HS-5 (cell line): ENCODE results near the gene SPARCL1.

Experiments used
- DNase-seq: peaks from one replicate; pipeline ENCODE4 v3.0.0-alpha.2; 2012; ENCODE audit warnings: low read depth

The SPARCL1 gene

DNA sequence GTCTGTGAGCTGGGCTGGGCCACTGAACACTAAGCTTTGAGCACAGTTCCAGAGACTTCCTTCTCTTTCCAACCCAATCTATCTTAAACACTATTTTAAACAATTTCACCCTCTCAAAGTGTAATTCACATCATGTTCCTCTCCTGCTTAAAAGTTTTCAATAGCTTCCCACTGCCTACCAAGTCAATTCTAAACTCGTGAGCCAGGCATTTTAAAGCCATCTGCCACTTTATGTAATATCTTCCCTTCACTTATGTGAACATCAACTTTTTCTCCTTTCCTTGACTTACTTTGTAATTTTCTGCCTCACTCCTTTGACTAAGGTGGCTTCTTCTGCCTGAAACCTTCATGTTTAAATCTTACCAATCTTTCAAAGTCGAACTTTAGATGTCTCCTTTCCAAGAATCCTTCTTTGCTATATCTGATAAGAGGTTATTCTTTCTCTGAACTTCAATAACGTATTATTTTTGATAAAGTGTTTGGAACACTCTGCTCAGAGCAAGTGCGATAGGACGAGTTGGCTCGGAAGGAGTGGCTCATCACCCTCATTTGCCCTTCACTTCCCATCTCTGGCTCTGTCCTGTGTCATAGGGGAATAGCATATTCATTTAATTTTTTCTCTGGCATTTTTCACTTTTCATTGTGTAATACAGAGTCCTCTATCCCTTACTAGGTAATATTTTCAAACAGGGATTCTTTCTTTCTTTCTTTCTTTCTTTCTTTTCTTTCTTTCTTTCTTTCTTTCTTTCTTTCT is 13.0 kb upstream of the SPARCL1 start:
- DNase-seq: no peak

DNA sequence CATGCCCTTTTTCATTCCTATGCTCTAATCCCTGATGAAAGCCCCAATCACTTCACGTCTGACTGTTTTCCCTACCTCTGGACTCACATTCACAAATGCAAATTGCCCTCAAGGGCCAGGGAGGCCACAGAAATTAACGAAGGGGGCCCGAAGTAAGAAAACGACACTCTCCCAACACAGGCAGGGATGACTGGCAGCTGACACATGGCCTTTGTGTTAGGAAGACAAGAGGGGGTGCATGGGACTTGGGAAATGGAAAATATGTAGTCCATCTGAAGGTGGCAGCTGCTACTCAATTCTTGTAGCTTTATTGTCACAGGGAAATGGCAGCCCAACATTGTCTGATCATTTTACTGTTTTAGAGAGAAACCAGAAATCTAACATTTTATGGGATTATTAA is 12.3 kb upstream of the SPARCL1 start:
- DNase-seq: no peak

- DNase-seq: no peak
Observed at GRCh38 chr4:87540146-87541058, 11.2 kb upstream of the SPARCL1 start.

DNA sequence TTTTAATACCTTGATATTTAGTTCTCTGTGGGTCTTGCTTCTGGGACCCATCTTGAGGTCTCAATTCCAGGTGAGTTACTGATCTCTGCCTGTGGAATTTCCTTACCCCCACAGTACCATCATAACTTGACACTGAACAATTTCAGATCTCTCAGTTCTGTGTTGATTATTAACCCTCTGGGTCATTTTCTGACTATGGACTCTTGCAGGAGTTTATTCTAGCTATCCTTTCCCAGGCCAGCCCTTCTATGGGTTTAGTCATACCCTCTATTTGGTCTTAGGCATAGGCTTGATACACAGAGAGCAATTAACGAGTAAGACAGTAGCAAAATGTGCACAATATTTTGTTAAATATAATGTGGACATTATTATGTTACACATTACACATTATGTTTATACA is 3.7 kb upstream of the SPARCL1 start:
- DNase-seq: no peak

GRCh38 chr4:87532109-87532508 is 2.9 kb upstream of the SPARCL1 start:
- no peak for DNase-seq

- DNase-seq: no peak
Observed at GRCh38 chr4:87531621-87532020, 2.4 kb upstream of the SPARCL1 start.

DNA sequence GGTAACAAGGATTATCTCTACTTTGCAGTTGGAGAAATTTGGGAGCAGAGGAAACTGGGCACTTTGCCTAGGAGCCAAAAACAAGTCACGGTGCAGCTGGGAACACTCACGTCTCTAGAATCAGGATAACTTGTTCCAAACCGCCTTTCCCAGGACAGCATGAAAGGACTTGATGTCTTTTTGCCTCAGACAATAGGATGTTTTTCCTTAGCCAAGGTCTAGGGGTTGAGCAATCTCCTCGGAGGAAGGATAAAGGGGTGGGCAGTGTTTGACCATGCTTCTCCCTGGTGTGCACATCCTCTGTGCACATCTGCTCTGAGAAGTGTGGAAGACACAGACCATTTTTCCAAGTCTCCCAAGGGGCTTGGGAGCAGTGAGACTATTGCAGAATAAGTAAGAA is 1.7 kb upstream of the SPARCL1 start:
- no peak for DNase-seq

DNA sequence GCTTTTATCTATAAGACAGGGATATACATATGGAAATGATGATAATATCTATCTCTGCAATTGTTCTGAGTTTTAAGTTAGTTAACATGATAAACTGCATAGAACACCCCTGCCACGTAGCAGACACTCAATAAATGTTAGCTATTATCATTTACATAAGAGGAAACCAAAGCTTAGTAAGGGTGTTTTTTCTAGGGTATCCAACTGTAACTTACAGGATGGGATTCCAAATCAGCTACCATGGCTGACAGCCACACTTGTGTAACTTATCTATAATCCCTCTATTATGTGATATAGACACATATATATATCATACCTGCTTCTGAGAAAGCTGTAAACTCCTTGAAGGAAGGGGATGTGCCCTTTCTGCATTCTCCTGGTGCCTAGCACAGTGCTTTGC is 1.1 kb upstream of the SPARCL1 start:
- no peak for DNase-seq

DNA sequence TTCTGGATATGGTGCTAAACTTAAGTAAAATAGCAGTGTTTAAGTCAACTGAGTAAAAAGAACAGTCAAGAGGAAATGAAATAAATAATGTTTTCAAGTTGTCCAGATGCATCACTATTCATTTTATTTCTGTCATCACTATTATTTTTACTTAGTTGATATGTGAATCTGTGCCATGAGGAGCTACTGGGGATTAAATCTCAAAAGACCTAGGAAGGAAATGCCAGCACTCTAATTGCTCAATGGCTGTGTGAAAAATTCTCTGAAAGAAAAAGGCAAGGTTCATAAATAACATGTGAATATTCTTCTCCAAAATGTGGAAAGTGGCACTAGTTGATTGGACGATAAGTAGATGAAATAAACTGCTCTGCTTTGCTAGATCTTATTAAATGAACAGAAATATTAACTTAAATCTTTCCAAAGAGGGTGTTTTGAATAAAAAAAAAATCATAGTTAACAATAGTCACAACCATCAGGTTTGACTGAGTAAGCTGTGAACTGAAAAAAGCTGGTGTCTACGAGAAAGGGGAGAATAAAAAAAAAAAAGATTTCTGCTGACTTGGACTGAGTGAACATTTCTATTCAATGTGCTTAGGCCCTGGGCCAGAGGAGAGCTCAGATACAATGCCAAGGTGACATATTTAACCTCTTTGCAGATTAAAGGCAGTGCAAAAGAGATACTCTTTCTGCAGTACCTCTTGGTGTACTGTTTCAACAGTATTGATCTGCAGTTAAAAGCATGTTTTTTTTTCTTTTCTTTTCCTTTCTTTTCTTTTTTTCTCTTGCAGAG is 1.6 kb downstream of the SPARCL1 start:
- DNase-seq: no peak

DNA sequence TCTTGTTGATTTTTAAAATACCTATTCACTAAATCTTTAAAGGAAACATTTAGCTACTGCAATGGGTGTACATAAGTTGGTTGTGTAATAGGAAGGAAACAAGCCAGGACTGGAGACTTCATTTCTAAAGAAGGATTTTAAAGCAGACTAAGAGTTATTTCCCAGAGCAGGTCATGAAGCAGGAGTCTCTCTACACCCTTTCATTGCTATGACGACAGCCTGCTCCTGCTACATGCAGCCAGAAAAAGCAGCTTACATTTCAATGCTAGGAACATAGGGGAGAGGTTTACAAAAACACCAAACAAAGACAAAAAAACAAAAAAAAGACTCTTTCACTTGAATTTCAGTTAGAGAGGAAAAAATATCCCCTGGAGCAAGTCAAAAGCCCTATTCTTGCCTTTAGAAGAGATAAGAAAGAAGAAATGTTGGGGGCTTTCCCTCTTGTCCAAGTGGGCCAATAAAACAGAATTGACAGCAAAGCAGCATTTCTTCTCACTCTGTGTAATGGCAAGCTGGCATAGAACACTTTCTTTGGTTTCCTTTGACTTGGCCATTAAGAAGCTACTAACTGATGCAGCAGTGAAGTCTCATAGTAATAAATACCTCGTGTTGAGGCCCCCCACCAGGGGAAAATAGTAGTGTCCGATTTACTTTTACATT is 3.4 kb downstream of the SPARCL1 start:
- DNase-seq: no peak

DNA sequence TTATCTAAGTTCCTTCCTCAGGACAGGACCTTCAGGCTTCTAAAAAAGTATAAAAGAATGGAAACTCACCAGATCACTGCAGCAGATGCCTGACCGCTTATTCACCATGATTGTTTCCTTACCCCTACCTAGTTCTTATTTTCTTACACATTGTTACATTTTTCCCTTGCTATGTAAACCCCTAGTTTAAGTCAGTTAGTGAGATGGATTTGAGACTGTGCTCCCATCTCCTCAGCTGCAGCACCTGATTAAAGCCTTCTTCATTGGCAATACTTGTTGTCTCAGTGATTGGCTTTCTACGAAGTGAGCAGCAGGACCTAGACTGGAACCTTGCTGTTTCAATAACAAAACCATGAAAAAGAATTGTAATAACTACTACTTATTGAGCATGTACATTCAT is 4.7 kb downstream of the SPARCL1 start:
- no peak for DNase-seq

DNA sequence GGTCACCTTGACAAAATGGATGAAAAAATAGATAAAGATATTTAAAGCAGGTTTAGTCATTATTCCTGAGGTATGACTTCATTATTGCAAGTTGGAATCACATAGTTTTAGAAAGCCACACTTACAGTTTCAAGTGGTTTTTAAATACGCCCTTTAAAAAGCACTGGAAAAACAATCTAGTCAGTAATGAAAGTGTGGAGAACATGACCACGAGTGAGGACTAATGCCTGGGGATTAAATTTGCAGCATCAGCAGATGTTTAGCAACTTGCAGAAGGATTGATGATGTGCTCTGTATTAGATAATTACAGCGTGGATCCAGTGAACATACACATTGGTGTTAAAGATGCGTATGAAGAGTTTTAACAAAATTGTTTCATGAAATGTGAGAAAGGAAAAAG is 5.9 kb downstream of the SPARCL1 start:
- DNase-seq: no peak

- no peak for DNase-seq
Observed at GRCh38 chr4:87521757-87522374, 7.3 kb downstream of the SPARCL1 start.

GRCh38 chr4:87521319-87521718 is 7.9 kb downstream of the SPARCL1 start:
- no peak for DNase-seq

DNA sequence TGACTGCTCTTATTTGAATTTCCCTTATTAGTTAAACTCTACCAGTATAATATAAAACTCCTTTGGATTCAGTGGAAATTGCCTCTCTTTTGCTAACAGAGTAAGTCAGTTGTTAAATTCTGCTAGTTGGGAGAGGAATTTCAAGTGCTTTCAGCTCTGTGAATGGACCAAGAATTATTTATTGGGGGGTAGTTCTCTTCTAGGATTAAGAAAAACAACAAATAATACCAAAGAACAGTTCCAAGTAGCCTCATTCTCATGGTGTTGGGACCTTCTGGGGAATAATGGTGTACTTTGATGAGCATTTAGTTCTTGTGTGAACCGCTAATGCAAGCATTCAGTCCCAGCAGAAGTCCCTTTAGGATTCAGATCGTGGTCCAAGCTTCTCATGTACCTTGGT is 11.6 kb downstream of the SPARCL1 start:
- no peak for DNase-seq

DNA sequence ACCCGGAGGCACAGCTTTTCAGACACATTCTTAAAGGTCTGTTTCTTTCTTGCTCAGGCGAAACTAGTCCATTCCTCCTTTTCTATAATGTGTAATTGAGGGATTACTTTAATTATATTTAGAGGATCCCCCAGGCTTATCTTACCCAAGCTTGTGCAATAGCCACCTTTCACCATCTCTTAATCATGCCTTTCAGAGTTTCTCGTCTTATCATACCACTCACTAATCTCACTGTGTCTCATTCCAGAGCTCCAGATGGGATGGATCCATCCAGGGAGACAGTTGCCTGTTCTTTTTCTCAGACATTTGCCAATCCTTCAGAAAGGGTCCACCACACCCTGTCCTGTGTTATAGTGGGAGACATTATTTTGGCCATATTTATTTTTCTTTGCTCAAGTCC is 12.5 kb downstream of the SPARCL1 start:
- no peak for DNase-seq

- no peak for DNase-seq
Observed at GRCh38 chr4:87512400-87512799, 16.8 kb downstream of the SPARCL1 start.

GRCh38 chr4:87511500-87511899 is 17.7 kb downstream of the SPARCL1 start:
- no peak for DNase-seq

GRCh38 chr4:87510747-87511146 is 18.4 kb downstream of the SPARCL1 start:
- DNase-seq: no peak

DNA sequence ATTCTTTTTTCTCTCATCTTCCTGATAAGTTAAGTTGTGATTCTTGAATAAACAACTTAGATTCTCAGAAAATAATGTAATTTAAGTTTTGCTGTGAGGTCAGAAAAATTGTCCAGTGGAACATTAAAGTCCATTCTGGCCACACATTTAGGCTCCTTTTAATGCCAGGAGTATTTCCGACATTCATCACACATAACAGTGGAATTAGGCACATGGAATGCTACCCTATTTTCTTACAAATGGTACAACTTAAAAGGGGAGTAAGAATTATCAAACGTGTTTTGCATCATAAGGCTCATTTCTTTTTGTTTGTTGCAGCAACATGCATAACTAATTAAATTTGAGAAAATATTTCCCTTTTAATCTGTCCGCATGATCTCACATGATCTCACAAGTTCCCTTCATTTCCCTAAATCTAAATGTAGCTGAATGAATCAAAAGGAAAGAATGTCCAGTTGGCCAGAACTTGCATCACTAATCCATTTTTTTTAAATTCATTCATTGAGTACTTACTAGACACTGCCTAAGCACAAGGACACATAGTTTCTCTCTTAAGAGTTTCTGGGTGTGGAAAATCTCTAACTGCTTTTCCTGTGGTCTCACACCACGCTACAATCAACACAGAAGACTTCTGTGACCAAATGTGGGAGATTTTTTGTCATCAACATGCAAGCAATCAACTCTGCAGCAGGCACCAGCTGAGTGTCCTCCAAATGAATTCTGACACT is 22.0 kb downstream of the SPARCL1 start:
- DNase-seq: peak; percentile 81

GRCh38 chr4:87505862-87506261 is 23.3 kb downstream of the SPARCL1 start:
- no peak for DNase-seq
